WI38 (cell line): ENCODE measurements around the gene FIS1.
"Not testable (repeated sequence)": the region's sequence is repeated elsewhere in the genome, so short reads cannot be mapped to it uniquely, and the experiment has no call there.

ENCODE experiments used
- H3K4me3 ChIP-seq: 2 replicates; pipeline ENCODE4 v1.5.1; 2011; ENCODE audit warnings: low read depth, mild to moderate bottlenecking, control low read depth, low read length
- CTCF ChIP-seq: IDR thresholded peaks from 2 replicates; pipeline ENCODE4 v1.5.1; 2012; ENCODE audit warnings: low read depth, mild to moderate bottlenecking, control low read depth, low read length

Gene FIS1

GRCh38 chr7:101202603-101202918 lies 42.3 kb downstream of the FIS1 start:
- no peak for TF ChIP-seq CTCF

GRCh38 chr7:101201695-101202602 lies 42.9 kb downstream of the FIS1 start:
- TF ChIP-seq CTCF = no peak
- no peak overlapping the region for H3K4me3 ChIP-seq

More at GRCh38 chr7:101202603-101202918, 42.3 kb downstream of the FIS1 start:
- H3K4me3 ChIP-seq = no peak overlapping the region

DNA sequence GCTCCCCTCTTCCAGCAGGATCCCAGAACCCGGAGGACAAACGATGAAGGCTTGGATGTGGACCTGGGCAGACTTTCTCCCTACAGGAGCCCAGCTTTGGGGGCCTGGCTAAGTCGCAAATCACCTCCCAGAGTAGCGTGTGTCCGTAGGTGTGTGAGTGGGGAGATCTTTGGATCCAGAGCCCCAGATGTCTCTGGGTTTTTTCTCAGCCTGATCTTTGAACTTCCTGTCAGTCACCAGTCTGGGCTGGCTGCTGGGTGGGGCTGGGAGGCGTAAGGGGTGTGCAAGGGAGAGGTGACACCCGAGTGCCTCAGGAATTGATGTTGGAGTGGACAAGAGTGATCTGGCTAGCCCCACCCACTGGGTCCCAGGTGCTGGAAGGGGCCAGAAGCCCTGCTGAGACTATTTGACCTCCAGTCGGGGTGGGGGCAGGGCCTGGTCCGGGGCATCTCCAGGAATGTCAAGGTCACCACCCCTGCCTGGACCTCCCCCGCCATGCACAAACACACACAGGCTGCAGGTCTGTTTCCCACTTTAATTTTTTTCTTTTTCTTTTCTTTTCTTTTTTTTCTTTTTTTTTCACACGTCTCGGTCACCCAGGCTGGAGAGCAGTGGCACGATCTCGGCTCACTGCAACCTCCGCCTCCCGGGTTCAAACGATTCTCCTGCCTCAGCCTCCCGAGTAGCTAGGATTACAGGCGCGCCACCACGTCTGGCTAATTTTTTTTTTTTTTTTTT lies 43.9 kb downstream of the FIS1 start, which contains the start of gene MOGAT3:
TSS of gene MOGAT3 (minus strand) at position 175 of the 738 bp plus-strand sequence. CDS start 182 bp downstream, outside the sequence.
- no peak within 1 kb of the TSS for H3K4me3 ChIP-seq
- no peak for TF ChIP-seq CTCF

- no peak for TF ChIP-seq CTCF
- H3K4me3 ChIP-seq = no peak overlapping the region
These were observed 44.4 kb downstream of the FIS1 start for GRCh38 chr7:101200504-101200861.

DNA sequence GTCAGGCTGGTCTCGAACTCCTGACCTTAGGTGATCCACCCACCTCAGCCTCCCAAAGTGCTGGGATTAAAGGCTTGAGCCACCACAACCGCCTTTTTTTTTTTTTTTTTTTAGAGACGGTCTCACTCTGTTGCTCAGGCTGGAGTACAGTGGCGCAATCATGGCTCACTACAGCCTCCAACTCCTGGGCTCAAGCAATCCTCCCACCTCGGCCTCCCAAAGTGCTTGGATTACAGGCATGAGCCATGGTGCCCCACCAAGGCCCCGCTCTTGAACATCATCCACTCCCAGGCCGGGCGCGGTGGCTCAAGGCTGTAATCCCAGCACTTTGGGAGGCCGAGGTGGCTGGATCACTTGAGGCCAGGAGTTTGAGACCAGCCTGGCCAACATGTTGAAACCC lies 45.4 kb downstream of the FIS1 start:
- not testable (repeated sequence) for H3K4me3 ChIP-seq

- H3K4me3 ChIP-seq = no peak overlapping the region
- no peak for TF ChIP-seq CTCF
These were observed 46.4 kb downstream of the FIS1 start for GRCh38 chr7:101198476-101198875.

DNA sequence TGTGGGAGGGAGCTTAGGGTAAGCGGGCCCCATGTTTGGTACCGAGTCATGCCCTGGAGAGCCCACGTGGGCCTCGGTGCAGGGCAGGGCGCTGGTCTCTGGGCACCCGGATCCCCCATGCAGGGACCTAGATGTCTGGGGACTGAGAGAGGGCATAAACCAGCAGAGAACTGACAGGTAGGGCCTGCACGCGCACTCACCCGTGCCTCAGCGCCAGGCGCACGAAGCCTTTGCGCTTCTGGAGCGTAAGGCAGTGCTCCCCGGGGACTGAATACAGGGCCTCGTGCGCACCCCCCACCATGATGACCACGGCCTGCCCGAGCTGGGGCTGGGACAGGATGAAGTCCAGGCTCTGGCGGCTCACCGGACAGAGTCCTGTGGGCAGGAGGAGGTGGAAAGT lies 46.9 kb downstream of the FIS1 start:
- no peak for TF ChIP-seq CTCF
- H3K4me3 ChIP-seq = no peak overlapping the region
